HFF-Myc (cell line): ENCODE measurements around the gene SP2.

Experiments used
- DNase-seq: peaks from one replicate; pipeline ENCODE4 v3.0.0-alpha.2; 2011; ENCODE audit warnings: low read depth; ENCODE audit errors: extremely low read depth
- H3K4me3 ChIP-seq: replicated peaks from 2 replicates; pipeline ENCODE4 v1.5.1; 2011; ENCODE audit warnings: low read depth, mild to moderate bottlenecking, control low read depth, low read length
- CTCF ChIP-seq: IDR thresholded peaks from 2 replicates; pipeline ENCODE4 v1.5.1; 2012; ENCODE audit warnings: mild to moderate bottlenecking, low read depth, low read length, control low read depth; ENCODE audit errors: missing control alignments

Gene SP2

DNA sequence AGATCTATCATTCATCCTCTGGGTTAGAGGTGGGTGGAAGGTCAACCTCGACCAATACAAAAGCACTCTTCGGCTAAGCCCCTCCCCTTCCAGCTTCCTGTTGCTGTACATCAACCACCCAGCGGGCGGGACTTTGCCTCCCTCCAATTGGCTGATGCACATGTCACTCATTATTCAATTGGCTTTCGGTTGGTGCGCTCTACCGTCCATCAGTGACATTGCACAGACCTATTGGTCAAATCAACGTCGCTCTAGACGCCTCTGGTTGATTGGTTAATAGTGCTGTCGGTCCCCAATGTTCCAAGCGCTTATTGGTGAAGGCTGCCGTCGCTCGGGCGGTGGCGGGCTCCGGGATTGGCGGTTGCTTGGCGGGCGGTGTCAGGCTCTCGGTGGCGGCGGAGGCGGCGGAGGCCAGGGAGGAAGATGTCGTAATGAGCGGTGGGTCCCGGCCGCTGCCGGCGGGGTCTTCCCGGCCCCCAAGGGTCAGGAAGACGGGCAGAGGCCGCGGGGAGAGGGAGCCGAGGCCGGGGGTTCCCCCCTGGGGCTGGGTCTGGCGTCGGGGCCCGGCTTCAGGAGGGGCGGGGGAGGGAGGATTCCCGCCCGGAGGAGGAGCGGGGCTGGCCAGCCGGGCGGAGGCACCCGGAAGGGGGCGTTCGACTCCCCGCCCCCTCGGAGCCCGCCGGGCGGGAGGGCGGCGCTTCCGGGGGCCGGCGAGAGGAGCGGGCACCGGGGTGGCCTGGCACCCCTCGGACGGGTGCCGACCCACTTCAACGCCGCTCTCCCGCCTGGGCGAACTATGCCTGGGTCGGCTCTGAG is at the start of gene SP2:
TSS of gene SP2 (plus strand) at position 381 of the 816 bp plus-strand sequence. CDS start at position 432, 51 bp downstream.
- DNase-seq, result peak; percentile 100
- TF ChIP-seq CTCF, result peak; percentile 2
- H3K4me3 ChIP-seq, result peak within 1 kb of the TSS; percentile 88

DNA sequence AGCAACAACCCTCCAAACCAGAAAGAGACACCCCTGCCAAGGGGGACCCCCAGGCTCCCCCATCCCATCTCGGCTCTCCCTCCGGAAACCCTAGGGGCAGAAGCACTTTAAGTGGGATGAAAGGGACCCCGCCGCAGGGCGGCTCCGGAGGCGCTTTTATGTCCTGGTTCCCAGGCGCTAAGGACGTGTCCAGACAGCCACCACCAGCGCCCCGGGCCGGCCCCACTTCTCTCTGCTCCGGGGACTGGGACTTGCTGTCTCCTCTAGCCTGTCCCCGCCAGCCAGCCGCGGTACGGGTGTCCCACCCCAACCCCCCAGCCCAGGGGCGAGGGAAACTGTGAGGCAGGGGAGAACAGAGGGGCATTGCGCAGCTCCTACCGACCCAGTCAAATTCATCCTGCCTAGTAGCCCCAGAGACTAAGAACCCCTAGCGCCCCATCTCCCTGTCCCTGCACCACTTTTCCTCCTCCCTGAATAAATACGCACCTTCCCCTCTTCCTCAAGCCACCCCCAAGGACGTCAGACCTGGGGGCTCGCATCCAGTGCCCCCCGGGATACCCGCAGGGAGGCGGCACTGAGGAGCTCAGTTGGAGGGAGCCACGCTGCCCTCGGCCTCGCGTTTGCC is 49.2 kb upstream of the SP2 start:
- DNase-seq, result no peak

DNA sequence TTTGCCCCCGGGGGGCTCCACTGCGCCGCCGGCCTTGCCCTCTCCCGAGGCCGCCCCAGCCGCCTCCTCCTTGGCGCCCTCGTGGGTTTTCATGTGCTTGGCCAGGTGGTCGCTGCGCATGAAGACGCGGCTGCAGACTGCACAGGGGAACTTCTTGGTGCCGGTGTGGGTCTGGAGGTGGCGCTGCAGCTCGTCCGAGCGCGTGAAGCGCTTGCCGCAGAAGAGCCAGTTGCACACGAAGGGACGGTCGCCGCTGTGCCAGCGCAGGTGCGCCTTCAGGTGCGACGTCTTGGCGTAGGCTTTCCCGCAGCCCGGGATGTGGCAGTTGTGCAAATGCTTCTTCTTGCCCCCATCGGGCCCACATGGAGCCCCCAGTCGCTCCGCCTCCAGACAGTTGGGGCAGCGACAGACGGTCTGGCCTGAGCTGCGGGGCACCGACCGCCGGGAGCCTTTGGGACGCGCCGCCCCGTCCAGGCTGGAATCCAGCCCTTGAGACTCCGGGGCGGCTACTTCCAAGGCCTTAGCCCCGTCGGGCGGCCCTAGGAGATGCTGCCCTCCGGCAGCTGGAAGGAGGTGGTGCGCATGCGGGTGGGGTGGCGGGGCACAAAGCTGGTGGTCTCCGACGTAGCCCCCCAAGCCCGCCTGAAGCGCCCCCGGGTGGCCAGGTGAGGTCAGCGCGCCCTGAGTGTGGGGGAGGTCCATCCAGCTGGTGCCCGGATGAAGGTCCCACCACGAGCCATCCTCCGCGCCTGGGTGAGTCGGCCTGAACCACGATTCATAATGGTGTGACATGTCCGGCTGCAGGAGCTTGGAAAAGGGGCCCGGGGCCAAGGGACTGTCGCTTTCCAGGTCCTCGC is 48.5 kb upstream of the SP2 start:
- no peak overlapping the region for H3K4me3 ChIP-seq
- peak; percentile 8 for TF ChIP-seq CTCF
- DNase-seq, result no peak

More for the DNA sequence above, 49.2 kb upstream of the SP2 start:
- no peak overlapping the region for H3K4me3 ChIP-seq
- TF ChIP-seq CTCF, result no peak

DNA sequence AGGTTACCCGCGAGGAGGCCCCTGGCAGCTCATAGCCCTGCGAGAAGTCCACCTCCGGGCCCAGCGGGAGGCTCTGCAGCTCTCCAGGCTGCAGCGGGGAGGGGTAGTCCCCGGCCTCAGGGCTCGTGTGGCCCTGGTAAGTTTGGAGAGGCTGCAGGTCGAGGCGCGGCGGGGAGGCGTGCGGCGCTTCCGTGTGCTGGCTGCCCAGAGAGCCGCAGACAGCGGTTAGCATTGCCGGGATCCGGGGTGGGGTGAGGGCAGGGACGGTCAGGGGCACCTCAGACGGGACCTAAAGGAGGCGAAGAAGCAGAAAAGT is 47.9 kb upstream of the SP2 start:
- no peak for TF ChIP-seq CTCF
- H3K4me3 ChIP-seq, result no peak overlapping the region
- no peak for DNase-seq

DNA sequence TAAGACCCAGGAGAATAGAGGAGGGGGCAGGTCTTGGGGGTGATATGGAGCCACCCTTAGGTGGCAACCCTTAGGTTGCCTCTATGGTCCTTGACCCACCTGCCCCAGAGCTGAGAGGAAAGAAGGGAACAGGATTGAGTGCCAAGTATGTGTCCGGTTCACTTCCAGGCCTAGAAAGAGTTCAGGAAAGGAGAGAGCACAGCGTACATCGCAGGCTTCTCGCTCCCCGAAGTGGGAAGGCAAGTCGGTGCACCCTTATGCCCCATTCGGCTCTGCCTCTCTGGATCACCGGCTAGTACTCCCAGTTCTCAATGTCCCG is 45.7 kb upstream of the SP2 start:
- H3K4me3 ChIP-seq, result no peak overlapping the region
- TF ChIP-seq CTCF, result no peak
- no peak for DNase-seq

GRCh38 chr17:47850692-47851573 is 45.1 kb upstream of the SP2 start, which contains the start of gene SP6:
TSS of gene SP6 (minus strand) at chr17:47851163. CDS start at chr17:47848429, 2,734 bp downstream.
- DNase-seq, result no peak
- H3K4me3 ChIP-seq, result no peak within 1 kb of the TSS
- no peak for TF ChIP-seq CTCF
